GM19351 (cell line): ENCODE measurements around the gene ODAD4.
A peak's percentile ranks its signal among the peaks of the same experiment; 100 is the strongest.
"Not testable (repeated sequence)": the region's sequence is repeated elsewhere in the genome, so short reads cannot be mapped to it uniquely, and the experiment has no call there.

Experiments
- ATAC-seq: cut with Tn5 transposase; IDR thresholded peaks from one replicate; pipeline ENCODE4 v1.9.1; 2021; ENCODE audit warnings: mild to moderate bottlenecking, moderate library complexity; ENCODE audit not compliant: unreplicated experiment

Gene ODAD4

DNA sequence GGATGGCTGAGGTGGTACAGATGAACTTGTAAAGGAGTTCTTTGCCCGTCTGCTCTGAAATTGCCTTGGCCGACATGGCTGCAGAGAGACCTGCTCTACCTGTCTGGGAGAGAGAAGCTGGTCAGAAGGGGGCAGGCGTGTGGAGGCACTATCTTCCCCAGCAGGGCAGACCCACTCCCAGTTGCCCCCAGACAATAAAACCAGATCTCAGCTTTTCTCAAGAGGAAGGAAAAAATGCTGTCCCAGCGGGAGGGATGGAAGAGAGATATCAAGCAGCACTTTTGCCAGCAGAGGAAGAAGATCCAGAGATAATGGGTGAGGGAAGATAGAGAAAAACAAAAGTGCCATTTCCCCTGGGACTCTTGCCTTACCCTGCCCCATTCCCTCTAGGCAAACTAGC, 16.6 kb upstream of the ODAD4 start:
- ATAC-seq: no peak

DNA sequence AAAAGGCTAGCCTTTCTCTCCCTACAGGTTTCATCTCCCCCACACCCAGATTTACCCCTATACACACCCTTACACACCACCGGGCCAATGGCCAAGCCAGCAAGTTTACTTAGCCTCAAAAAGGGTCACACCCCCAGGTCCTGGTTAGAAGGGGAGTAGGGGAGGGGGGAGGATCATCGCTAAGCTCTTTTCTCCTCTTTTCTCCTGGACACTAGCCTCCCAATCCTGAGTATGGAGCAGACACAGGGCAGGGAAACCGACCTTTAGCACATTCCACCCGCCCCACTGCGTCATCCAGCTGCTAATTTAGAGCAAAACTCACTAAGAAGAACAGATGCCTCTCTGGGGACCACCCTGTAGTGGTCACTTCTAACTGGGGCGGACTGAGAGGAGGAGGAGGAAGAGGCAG, 16.1 kb upstream of the ODAD4 start:
- no peak for ATAC-seq

GRCh38 chr17:41915020-41915419, 15.4 kb upstream of the ODAD4 start:
- ATAC-seq: no peak

DNA sequence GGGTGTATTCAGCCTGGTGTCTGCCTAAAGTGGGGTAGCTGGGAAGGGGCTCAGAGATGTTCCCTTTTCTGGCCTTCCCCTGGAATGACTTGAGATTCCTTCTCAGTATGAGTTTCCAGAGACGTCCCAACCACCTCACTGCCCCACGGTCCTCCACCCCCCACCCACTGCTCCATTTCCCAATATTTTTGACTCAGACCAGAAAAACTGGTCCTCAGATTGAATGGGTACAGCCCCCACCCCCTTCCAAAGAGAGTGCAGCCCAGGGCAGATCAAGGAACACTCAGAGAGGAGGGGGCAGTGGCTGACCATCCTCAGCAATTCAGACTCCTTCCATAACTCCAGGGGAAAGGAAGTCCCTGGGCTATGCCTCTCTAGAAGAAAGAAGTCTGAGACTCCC, 14.9 kb upstream of the ODAD4 start:
- no peak for ATAC-seq

DNA sequence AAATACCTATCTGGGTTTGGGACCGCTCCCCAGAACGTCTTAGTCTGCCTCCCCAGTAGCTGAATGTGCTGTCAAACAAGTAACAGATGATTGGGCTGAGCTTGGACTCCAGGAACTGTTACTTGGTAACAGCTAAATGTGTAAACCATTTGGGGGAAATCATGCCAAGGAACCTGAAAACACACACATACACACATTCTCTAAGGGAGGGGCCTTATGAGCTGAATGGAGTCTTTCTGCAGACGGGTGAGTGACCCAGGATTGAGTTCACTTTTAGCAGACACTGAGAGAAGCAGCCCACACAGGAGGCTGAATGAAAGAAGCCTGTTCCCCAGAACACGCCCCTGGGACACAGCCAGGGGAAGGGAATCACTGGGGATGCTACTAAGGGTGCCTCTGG, 13.2 kb upstream of the ODAD4 start:
- ATAC-seq: no peak

DNA sequence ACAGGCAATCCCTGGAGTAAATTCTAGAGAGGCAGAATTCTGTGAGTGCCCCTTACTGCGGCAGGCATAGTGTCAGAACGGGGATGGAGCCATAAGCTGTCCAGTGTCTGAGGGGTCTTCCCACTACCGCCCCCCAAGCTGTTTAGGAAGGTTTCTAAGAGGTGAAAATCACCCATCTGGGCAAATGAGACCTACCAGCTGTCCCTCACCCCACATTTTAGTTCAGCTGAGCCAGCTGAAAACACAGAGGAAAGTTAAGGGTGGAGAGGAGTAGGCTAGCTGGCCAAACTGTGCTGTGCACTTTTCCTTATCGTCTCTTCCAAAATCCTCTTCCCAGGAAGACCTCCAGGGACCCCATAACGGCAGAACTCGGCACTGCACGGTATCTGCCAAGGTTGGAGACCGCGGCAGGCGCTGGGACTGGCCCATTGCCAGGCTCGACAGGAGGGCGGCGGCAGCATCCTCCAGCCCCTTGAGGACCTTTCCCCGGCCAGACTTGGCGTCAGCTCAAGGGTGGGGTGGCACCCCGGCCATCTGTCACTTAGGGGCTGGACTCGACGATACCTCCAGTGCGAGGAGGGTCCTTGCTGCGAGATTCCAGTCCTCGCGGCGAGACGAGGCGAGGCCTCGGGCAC, 12.6 kb upstream of the ODAD4 start:
- ATAC-seq: no peak

DNA sequence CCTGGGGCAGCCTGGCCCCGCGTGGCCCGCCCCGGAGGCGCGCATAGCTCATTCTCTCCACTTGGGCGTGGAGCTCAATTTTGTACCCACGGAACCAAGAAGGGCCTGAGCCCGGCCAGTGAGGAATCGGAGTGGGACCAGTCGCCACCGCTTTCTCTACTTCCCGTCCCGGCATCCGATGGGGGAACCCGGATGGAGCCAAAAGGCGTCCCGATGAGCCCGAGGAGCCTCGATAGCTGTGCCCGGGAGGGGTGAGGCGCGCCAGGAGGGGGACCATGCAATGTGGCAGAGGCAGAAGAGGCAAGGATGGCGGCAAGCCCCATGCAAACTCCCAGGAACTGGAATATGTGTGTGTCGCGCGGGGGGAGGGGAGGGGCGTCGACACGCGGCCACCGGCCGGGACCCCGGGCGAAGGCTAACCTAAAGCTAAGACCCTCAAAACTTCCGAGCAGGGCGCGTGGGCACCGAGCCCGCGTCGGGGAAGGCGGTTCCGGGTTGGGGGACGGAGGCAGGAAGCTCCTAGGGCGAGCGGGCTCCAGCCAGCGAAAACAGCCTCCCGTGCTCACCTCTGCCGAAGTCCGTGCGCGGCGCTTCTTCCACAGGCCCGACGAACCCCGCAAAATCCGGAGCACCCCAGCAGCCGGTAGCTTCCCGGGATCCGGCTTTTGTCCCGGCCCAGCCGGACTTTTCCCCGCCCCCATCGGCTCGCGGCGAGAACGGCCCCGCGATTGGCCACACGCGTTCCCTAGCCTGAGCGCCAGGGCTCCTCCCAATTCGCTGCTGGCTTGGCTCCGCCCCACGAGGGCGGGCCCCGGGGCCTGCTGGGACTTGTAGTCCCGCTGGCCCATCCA, 11.9 kb upstream of the ODAD4 start, which contains the start of gene ACLY:
Gene ACLY (minus strand): TSS at position 638 of the 851 bp plus-strand sequence. CDS start 5,078 bp downstream, outside the sequence.
- peak; percentile 93 for ATAC-seq

GRCh38 chr17:41919165-41919817, 11.1 kb upstream of the ODAD4 start:
- peak; percentile 14 for ATAC-seq

GRCh38 chr17:41919840-41920579, 10.4 kb upstream of the ODAD4 start:
- no peak for ATAC-seq

DNA sequence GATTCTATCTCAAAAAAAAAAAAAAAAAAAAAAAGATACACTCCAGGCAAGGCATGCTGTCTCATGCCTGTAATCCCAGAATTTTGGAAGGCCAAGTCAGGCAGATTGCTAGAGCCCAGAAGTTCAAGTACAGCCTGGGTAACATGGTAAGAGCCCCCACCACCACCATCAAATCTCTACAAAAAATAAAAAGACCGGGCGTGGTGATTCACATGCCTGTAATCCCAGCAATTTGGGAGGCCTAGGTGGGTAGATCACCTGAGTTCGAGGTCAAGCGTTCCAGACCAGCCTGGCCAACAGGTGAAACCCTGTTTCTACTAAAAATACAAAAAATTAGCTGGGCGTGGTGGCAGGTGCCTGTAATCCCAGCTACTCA, 9.8 kb upstream of the ODAD4 start:
- no peak for ATAC-seq

GRCh38 chr17:41925991-41926590, 4.3 kb upstream of the ODAD4 start:
- ATAC-seq: no peak

DNA sequence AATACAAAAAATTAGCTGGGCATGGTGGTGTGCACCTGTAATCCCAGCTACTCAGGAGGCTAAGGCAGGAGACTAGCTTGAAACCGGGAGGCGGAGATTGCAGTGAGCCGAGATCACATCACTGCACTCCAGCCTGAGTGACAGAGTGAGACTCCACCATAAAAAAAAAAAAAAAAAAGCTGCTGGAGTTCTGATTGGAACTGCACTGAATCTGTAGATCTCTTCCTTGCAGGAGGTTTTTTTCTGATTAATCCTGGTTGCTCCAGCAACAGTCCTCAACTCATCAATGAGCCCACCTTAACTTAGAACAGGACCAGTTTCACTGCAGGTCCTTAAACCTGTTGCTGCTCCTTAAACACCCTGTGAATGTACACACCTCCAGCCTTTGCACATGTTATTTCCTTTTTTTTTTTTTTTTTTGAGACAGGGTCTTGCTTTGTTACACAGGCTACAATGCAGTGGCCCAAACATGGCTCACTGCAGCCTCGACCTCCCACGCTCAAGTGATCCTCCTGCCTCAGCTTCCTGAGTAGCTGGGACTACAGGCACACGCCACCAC, 1.6 kb upstream of the ODAD4 start:
- no peak for ATAC-seq

- ATAC-seq: not testable (repeated sequence)
These were observed 378 bp downstream of the ODAD4 start for GRCh38 chr17:41930833-41931156.

DNA sequence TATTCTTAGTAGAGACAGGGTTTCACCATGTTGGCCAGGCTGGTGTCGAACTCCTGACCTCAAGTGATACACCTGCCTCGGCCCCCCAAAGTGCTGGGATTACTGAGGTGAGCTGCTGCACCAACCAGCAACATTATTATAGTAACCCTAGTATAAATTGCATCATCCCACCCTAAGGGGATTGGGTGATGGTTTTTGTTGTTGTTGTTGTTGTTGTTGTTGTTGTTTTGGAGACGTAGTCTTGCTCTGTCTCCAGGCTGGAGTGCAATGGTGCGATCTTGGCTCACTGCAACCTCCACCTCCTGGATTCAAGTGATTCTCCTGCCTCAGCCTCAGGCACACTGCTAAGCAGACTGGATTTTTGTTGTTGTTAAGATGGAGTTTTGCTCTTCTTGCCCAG, 1.3 kb downstream of the ODAD4 start:
- ATAC-seq: not testable (repeated sequence)

DNA sequence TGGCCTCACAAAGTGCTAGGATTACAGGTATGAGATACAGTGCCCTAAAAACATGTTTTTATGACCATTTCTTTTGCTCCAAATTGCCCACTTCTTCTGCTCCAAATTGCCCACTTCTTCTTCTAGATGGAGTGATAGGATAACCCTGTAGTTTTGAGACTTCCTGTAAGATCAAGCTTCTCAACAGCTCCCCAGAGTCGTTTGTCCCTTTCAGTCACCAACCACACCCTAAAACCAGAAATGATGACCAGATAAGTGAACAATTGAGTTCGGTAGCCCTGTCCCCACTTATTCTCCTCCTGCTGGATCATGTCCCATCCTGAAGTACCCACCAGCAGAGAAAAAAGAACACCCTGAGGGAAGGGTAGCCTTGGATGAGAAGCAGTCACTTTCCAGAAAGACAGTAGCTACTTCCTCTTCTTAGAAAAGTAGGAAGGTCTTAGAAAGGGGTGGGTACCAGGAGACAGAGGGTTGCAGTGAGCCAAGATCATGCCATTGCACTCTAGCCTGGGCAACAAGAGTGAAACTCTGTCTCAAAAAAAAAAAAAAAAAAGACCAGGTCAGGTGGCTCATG, 2.5 kb downstream of the ODAD4 start:
- no peak for ATAC-seq

DNA sequence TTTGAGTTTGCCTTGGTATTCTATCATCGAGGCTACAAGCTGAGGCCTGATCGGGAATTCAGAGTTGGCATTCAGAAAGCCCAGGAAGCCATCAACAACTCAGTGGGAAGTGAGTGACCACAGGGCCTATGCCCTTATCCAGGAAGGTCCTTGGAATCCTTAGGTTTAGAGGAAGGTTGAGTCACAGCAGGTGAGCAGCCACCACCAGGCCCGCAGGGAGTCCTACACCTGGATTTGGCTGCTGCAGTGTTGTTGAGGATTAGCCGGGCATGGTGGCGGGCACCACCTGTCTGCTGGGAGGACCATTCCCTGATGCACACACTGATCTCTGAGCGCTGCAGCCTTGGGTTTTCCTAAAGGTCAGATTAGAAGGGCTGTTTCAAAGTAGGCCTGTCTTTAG, 5.2 kb downstream of the ODAD4 start:
- ATAC-seq: no peak

DNA sequence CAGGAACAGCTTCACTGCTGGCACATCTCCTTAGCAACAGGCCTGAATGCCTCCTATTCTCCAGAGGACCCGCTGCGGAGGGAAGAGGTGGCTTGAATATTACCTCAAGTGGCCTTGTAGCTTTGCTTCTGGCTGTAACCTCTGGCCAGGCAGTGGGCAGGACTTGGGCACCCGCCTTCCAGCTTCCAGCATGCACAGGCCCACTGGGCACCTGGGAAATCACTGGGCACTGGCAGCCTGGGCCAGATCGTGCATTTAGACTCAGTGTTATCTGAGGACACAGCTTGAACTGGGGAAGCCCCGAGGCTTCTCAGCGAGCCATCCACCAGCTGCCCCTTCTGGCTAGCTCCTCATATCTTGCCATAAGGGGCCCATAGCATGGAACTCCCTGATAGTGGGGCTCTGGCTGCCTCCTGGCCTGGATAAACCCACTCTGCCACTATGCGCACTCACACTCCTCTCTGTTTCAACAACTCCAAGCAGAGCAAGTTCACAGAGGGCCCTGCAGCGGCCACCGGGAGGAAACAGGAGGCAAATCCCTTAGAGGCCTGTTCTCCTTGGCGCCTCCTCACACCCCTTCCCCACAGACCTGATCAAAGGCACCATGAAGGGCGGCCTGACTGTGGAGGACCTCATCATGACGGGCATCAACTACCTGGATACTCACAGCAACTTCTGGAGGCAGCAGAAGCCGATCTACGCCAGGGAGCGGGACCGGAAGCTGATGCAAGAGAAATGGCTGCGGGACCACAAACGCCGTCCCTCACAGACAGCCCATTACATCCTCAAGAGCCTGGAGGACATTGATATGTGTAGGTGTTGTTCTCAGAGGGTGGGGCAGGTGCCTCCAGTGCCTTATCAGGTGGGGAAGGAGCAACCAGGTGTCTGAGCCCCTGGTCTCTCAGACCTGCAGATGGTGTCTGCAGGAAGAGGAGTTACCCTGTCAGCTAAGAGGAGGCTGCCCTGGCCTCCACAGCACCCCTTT, 7.8 kb downstream of the ODAD4 start:
- ATAC-seq: no peak

- ATAC-seq: no peak
These were observed 8.8 kb downstream of the ODAD4 start for GRCh38 chr17:41939044-41939692.

DNA sequence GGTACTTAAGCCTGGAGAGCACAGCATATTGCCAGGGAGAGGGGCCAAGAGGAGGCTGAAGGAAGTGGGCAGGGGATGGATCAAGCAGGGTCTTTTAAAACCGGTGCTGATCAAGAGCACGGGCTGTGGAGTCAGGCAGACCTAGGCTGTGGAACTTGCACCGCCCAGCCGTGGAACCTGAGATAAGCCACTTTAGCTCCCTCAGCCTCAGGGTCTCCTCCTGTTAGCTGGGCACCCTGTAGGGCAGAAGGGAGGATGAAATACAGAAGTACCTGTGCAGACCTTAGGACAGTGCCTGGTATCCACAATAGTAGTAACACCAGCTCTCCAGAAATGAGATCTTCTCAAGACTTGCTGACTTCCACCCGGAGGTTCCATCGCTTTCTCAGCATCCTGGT, 9.3 kb downstream of the ODAD4 start:
- no peak for ATAC-seq
